HL-60/S4 treated with retinoic acid at 250 ng/mL for 4 days and 3 days (cell line): ENCODE measurements around the gene LIMS2.

Experiments
- in situ Hi-C: fragments of 300-500 bp; cut with MboI; formaldehyde crosslinking; loops from 2 replicates; pipeline ENCODE4 v1.7.0; 2022; ENCODE audit warnings: low sequenced_read_pairs

LIMS2 gene

DNA sequence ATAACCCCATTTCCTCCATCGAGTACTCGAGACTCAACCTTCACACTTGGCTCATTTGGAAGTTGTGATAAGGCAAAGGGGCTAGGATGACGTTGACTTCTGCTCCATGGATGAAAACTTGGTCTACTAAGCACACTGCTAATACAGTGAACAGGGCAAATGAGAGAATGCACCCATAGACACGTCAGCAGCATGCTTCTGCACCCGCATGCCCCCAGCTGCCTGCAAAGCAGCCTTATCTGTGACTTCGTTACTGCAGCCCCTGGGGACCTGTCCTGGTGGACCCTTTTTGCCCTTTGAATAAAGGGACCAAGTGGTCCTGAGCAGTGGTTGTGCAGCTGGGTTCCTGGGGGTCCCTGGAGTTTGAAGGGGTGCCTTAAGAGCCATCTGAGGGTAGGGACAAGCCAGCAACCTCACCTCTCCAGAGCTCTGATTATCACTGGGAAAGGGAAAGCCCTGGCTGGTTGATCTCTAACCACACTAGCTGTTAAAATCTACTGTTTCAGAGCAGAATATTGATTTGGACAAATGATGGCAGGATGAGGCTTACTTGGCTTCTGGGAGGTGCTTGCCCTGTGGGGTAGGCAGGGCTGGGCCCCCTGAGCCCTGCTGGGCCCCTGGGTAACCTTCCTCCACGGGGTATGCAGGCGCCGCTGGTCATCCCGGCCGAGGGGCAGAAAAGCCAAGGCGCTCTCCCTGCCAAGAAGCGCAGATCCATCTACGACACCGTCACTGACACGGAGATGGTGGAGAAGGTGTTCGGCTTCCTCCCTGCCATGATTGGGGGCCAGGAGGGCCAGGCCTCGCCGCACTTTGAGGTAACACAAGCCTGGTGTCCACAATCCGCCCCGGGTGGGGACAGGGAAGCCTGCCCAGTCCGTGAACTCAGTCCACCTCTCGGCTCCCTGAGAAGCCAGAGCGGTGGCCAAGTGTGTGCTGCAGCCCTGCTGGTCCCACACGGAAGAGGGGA is 67.0 kb downstream of the LIMS2 start:
- in situ Hi-C loops, result no loop called here

DNA sequence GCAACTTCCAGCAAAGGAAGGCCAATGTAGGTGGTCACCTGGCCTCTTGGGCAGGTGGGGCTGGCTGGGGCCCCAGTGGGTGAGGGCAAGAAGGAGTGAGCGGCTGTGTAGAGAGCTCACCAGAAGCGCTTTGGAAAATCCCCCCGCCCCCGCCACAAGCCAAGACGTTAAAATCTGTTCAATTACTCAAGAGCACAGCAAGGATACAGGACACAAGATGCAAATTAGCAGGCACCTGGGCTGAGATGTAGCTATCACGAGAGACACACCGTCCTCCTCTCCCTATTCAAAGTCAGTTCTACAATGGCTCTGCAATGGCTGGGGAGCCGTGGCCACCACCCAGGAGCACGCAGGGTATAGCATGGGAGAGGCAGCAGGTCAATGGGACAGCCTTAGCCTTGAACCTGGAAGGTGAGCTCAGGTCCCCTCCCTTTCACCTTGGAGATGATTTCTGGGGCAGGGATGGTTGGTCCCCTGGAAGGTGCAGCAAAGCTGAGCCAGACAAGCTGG is 67.9 kb downstream of the LIMS2 start:
- in situ Hi-C loops, result no loop called here

DNA sequence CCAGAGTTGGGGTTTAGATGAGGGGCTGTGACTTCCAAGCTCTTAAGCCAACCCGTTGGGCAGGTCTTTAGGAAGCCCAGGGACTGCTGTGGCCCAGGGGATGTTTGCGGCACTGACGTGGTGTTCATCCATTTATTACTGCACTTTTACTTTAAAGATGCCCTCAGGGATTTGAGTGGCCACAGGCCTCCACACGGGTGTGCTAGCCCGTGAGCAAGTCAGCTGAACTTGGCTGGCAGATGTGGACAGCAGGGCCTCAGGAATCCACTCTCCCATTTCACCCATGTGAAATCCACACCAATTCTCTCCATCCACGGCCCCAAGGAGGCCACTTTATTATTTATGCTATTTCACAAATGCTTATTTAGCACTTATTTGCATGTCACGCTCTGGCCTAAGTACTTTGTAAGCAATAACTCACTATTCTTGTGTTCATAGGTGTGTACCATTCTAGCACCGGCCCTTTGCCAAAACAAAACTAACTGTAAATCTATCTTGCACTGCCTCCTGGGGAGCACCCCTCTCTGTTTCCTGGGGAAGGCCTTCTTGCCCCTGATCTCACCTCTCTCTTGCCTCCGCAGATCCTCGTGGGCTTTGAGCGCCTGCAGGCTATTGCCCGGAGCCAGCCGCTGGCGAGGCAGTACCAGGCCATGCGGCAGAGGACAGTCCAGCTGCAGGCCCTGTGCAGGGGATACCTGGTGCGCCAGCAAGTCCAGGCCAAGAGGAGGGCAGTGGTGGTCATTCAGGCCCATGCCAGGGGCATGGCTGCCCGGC is 68.5 kb downstream of the LIMS2 start:
- in situ Hi-C loops, result no loop called here

DNA sequence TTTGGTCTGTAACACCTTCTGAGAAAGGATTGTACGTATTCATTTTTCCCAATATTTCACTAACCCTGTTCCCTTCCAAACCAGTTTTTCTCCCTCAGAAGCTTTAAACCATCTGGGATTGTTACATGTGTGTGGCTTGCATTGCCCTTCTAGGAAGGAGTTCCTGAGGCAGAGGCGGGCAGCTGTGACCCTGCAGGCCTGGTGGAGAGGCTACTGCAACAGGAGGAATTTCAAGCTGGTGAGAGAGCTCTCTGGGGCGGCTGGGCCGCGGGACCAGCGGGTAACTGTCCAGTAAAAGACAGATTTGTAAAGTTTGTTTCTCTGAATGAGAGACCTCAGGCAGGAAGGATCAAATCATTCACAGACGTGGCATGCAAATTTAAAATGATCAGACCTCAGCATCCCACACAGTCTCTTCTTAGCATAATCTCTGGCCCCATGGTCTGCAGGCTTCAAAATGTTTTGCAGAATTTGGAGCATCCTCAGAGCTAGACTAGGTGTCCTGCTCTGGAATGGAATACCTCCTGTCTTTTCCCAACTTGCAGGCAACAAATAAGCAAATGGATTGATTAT is 69.6 kb downstream of the LIMS2 start:
- in situ Hi-C loops, result no loop called here

DNA sequence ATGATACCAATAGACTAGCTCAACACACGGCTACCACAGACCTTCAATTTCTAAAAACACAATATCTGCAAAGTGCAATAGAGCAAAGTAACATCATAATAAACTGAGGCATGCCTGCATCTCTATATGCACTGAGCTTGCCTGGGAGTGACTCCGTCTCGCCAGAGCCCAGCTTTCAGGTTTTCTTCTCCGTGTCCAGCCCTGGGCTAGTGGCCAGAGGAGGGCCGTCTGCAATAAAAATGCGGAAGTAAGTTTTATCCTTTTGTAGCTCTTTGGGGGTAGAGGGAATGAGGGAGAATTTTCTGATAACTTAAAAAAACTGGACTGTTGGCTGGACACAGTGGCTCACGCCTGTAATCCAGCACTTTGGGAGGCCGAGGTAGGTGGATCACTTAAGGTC is 70.3 kb downstream of the LIMS2 start:
- in situ Hi-C loops, result no loop called here

DNA sequence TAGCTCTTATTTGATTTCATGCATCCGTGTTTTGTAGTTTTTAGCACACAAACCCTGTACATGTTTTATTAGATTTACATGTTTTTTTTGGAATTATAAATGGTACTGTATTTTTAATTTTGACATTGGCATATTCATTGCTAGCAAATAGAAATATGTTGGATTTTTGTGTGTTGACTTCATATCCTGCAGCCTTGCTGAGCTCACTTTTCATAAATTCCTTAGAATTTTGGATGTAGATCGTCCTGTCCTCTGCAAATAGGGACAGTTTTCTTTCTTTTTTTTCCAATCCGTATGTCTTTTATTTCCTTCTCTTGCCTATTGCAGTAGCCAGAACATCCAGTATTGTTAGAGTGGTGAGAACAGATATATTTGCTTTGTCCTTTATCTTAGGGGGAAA is 76.1 kb downstream of the LIMS2 start:
- in situ Hi-C loops, result no loop called here

DNA sequence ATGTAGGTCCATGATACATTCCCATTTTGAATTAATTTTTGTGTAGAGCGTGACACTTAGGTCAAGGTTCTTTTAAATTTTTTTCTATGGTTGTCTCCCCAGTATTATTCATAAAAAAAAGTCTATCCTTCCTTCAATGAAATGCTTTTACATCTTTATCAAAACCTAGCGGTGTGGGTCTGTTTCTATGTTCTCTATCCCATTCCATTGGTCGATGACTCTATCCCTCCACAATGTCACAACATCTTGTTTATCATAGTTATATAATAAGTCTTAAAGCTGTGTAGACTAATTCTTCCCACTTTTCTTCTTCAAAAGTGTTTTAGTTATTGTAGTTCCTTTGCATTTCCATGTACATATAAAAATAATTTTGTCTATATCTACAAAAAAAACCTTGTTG is 76.6 kb downstream of the LIMS2 start:
- in situ Hi-C loops, result no loop called here

DNA sequence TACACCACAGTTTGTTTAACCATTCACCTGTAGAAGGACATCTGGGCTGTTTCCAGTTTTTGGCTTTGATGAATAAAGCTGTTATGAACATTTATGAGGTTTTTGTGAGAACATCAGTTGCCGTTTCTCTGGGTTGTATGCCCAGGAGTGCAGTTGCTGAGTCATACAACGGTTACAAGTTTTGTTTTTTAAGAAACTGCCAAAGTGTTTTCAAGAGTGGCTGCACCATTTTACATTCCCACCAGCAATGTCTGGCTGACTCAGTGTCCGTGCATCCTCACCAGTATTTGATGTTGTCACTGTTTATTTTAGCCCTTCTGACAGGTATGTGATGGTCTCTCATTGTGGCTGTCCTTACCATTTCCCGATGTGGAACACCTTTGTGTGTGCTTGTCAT is 77.3 kb downstream of the LIMS2 start:
- in situ Hi-C loops, result no loop called here

DNA sequence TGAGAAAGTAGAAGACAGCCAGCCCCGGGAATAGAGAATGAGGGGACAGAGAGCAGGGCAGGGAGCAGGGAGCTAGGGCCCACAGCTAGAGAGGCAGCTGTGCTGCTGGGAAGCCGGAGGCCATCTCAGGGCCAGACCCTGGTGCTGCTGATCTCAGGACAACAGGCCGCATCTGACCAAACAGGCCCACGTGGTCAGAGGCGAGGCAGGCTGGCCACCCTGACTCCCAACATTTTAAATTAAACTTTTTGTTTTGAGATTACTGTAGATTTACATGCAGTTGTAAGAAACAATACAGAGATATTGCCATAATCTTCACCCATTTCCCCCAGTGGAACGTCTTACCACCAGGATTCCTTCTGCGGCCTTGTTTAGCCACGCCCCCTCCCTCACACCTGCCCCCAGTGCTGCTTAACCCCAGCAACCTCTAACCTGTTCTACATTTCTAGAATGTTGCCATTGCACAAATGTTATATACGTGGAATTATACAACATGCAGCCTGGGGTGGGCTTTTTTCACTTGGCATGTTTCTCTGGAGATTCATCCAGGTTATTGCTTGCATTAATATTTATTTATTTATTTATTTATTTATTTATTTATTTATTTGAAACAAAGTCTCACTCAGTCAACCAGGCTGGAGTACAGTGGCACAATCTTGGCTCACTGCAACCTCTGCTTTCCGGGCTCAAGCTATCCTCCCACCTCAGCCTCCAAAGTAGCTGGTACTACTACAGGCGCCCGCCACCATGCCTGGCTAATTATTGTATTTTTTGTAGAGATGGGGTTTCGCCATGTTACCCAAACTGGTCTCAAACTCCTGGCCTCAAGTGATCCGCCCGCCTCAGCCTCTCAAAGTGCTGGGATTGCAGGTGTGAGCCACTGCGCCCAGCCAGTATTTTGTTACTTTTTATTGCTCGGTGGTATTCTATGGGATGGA is 78.0 kb downstream of the LIMS2 start:
- in situ Hi-C loops, result no loop called here

DNA sequence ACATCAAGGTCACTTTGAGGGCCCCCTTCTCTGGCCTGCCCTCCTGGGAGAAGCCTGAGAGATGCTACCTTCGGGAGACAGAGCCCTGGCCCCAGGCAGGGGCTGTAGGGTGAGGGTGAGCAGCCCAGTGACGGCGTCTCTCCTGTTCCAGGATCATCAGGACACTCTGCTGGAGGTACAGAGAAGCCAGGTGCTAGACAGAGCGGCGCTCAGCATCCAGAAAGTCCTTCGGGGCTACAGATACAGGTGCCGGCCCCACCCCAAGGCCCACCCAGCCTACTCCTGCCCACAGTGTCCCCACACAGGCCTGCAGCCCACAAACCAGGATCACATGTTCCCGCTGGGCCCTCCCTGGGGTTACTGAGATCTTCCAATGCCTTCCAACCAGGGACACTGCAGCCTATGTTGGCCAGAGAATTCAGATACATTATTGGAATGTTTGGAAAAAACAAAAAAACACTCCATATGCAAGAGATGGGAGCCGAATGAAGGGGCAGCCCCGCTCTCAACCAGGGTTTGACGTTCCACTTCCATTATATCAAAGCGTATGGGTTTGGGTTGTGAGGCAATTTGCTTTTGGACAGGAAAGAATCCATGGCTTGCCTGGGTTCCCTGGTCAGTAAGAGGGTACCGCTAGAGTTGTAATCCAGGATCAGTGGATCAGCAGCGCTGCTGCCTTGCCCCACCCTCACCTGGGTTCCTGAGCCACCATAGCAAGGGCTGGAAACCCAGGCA is 78.9 kb downstream of the LIMS2 start:
- in situ Hi-C loops, result no loop called here

DNA sequence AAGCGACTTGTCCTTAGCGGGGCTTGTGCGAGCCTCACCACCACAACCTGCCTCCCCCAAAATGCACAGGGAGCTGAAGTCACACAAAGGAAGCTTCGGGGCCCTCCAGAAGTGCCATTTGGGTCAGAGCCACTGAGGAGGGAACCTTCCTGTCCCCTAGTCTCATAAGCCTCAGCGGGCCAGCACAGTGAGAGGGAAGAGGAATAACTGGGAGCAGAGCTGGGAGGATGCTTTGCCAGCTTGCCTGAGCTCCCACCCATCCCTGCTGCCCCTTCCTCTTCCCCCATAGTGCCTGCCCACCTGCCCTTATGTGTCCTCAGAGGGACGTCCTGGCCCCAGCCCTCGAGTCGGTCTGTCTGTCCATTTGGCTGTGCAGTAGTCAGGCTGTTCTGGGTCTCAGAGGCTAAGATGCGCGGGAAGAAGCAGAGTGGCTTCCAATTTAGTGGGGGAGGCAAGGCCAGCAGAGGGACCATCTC is 81.2 kb downstream of the LIMS2 start:
- in situ Hi-C loops, result no loop called here

DNA sequence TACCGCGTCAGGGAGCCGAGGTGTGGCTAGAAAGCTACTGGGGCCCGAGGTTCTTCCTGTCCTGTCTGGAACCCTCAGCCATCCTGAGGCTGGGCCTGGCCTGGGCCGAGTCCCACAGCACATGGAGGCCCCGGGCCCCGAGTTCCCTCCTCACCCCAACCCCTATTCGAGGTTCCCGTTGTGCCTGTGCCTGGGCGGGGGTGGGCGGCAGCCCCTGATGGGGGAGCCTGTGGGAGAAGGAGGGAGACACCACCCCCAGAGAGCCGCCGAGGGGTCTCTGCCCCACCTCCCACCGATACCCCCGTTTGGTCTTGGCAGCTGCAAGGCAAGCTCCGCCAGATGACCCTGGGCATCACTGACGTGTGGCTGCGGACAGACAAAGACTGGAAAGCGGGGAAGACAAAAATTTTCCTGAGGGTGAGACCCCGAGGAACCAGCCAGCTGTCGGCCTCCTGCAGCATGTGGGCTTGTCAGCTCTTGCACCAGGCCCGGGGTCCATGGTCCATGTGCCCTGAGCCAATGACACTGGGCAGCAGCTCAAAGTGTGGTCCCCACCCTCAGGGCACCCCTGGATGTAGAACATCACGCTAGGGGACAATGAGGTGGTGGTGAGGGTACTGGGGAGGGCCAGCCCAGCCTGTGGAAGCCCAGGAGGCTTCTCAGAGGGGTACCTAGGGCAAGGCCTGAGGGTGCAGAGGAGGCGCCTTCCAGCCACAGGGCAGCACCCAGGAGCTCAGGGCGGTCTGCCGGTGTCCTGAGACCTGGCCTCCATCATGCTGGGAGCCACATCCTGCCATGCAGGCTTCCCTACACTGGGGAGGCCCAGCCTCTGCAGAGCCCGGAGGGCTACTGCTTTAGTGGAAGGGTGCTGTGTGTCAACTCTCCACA is 81.9 kb downstream of the LIMS2 start:
- in situ Hi-C loops, result no loop called here

DNA sequence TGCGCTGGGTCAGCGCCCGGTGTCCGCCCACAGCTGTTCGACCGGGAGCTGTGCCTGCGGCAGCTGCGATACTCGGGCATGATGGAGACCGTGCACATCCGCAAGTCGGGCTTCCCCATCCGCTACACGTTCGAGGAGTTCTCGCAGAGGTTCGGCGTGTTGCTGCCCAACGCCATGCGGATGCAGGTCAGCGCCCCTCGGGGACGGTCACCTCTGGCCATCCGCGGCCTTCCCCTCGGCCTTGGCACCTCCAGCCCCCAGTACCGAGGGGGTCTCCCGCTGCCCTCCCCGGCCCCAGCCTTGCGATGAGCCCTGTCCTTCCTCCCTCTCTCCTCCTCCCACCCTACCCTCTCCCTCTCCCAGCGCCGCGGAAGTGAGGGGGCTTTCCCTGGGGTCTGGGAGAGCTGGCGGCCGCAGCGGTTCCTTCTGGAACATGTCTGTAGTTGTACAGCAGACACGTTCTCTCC is 82.5 kb downstream of the LIMS2 start:
- in situ Hi-C loops, result no loop called here

DNA sequence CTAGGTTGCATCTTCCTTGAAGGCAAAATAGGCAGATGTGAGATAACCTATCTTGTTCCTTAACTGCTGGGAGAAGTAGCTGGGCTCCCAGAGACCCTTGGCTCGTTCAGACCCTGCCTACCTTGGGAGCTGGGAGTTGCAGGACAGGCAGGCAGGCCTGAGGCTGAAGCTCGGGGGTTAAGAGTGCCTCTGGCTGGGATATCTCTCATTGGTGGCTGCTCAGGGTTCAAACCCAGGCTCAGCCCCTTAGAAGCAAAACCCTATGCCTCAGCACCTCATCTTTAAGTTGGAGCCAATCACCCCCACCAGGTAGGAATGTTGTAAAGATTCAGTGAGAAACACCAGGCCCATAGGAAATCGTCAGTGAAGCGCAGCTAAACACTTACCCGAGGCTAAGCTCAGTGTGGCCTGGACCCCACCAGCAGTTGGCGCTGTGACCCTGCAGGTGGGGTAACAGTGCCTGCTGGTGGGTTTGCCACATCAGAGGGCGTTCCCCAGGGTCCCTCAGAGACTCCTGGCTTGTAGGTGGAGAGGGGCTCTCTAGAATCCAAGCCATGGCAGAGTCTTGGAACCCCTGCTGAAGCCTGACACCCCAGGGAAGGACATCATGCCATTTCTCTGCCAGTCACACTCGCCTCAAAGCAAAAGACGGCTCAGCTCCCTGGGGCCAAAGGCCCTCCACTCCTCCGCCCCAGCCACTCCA is 84.0 kb downstream of the LIMS2 start:
- in situ Hi-C loops, result no loop called here

DNA sequence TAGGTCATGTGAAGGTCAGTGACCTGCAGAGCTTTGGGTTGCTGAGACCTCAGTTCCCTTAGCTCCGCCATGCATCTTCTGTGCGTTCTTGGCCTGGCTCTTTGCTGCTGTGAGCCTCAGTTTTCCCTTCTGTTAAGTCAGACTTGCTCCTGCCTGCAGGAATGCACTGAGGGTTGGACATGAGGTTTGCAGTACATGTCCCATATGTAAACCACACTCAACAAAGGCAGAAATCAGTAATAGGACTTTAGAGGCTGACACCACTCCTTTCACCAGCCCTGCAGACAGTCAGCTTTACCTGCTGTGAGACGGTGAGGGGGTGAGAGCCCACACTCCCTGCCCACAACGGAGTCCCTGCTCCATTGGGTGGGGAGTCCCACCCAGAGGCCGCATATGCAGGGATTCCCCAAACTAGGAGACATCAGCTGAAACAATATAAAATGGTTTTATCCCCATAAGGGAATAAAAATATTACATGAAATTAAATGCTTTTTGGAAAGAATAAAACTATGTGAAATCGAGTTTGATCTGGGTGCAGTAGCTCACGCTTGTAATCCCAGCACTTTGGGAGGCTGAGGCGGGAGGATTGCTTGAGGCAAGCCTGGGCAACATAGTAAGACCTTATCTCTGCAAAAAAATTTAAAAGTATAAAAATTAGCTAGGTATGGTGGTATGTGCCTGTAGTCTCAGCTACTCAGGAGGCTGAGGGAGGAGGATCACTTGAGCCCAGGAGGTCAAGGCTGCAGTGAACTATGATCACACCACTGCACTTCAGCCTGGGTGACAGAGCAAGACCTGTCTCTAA is 84.7 kb downstream of the LIMS2 start:
- in situ Hi-C loops, result no loop called here

DNA sequence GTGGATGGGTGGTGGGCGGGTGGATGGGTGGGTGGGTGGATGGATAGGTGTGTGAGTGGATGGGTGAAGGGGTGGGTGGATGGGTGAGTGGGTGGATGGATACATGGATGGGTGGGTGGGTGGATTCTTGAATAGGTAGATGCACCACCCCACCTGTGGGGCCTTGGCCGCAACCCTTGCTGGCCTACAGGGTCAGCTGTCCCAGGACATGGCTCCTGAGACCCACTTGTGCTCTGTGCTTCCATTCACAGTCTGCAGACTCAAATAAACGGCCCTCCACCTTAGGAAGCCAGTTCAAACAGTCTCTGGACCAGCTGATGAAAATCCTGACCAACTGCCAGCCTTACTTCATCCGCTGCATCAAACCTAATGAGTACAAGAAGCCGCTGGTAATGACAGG is 85.5 kb downstream of the LIMS2 start:
- in situ Hi-C loops, result no loop called here

DNA sequence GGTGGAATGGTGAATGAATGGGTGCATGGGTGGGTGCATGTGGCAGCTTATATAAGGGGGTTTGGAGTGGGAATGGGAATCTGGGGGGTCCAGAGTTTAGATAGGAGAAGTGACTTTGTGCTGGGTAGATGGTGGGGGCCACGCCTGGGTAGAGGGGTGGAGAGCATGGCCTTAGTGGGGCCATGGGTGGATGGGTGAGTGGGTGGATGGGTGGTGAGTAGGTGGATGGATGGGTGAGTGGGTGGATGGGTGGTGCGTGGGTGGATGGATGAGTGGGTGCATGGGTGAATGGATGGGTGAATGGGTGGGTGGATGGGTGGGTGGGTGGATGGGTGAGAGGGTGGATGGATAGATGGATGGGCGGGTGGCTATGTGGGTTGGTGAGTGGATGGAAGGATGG is 86.0 kb downstream of the LIMS2 start:
- in situ Hi-C loops, result no loop called here
